Muscle of leg (tissue), 11 donors: ENCODE measurements around the gene MTX2. TPM values are rescaled to one million over a fixed set of nuclear protein-coding genes. Genes with fewer than 3 reads are reported as not detected.

Experiments used
- DNase-seq: peaks from one replicate; pipeline ENCODE4 v3.0.0; 2013
- H3K27ac ChIP-seq: one replicate; pipeline ENCODE4 v1.5.1; 2013; ENCODE audit warnings: mild to moderate bottlenecking, low read length, control low read depth
- H3K27me3 ChIP-seq: one replicate; pipeline ENCODE4 v1.6.1; 2013; ENCODE audit warnings: low read length; ENCODE audit not compliant: control insufficient read depth, insufficient read depth
- H3K36me3 ChIP-seq: one replicate; pipeline ENCODE4 v1.6.1; 2013; ENCODE audit warnings: low read length; ENCODE audit not compliant: control insufficient read depth, insufficient read depth
- H3K4me1 ChIP-seq: one replicate; pipeline ENCODE4 v1.6.1; 2013; ENCODE audit warnings: low read length; ENCODE audit not compliant: control insufficient read depth, insufficient read depth
- H3K4me3 ChIP-seq: one replicate; pipeline ENCODE4 v1.5.1; 2013; ENCODE audit warnings: low read length, control low read depth
- H3K9me3 ChIP-seq: replicated peaks from 2 replicates; pipeline ENCODE4 v1.6.1; 2013; ENCODE audit warnings: low read depth, low read length; ENCODE audit not compliant: control insufficient read depth
- WGBS: methylation state at CpG from one replicate; pipeline ENCODE4 v1.1.5; 2013; ENCODE audit warnings: missing lambda C conversion rate; ENCODE audit not compliant: insufficient coverage; 5-methylcytosine and 5-hydroxymethylcytosine counted together
- polyA plus RNA-seq, 8 donors: library from polyadenylated mRNA; unstranded; fragments of 120-200 nt; gene quantifications; one replicate each; pipeline versions ENCODE4 v1.2.1 to v1.2.3, GENCODE V29; 2013; ENCODE audit warnings: inconsistent platforms in 1 of 8, low replicate concordance in 1 of 8; ENCODE audit not compliant: insufficient read length in 8 of 8, insufficient read depth in 1 of 8
- total RNA-seq: library from RNA; stranded (reverse); fragments of 120-200 nt; gene quantifications from one replicate; pipeline ENCODE4 v1.2.4, GENCODE V29; 2013

Gene MTX2
- total and polyA plus RNA-seq, 9 donors: 36.8 to 64.5 (median 52.2) TPM

GRCh38 chr2:176385838-176386237 lies 116.6 kb downstream of the MTX2 start:
- DNase-seq: no peak
- no peaks in the 10 kb centered on the region for H3K36me3 ChIP-seq
- H3K4me1 ChIP-seq: no peaks in the 10 kb centered on the region
- no peak overlapping the region for H3K27ac ChIP-seq
- WGBS: 71% methylated on average over 1 of the region's 2 CpGs
- no peaks in the 10 kb centered on the region for H3K27me3 ChIP-seq
- no peaks in the 10 kb centered on the region for H3K9me3 ChIP-seq
- no peak overlapping the region for H3K4me3 ChIP-seq

Other genes with a start within 250 kb of the MTX2 start
- 0.18 TPM for gene EVX2, start 185.5 kb upstream of the MTX2 start, total RNA-seq
- gene EVX2, start 185.5 kb upstream of the MTX2 start, polyA plus RNA-seq: under 1 TPM; 0.03 to 0.14 (median 0.05) TPM
- gene HOXD13, start 176.7 kb upstream of the MTX2 start, total RNA-seq: 0.31 TPM
- gene HOXD13, start 176.7 kb upstream of the MTX2 start, polyA plus RNA-seq: under 1 TPM in 5 of 8 donors, not detected in 3; 0.05 to 0.45 (median 0.10) TPM
- not detected for gene HOXD12, start 169.6 kb upstream of the MTX2 start, total RNA-seq
- under 1 TPM in 1 of 8 donors, not detected in 7; 0.15 TPM for gene HOXD12, start 169.6 kb upstream of the MTX2 start, polyA plus RNA-seq
- 0.04 TPM for gene HOXD11, start 162.2 kb upstream of the MTX2 start, total RNA-seq
- 1 to 10 TPM in 2 of 8 donors, not detected in 6; 2.1 to 2.2 TPM for gene HOXD11, start 162.2 kb upstream of the MTX2 start, polyA plus RNA-seq
- gene HOXD10, start 152.7 kb upstream of the MTX2 start, total RNA-seq: 0.09 TPM
- gene HOXD10, start 152.7 kb upstream of the MTX2 start, polyA plus RNA-seq: 1 to 10 TPM in 2 of 8 donors, under 1 TPM in 4, not detected in 2; 0.05 to 4.6 (median 0.22) TPM
- gene HOXD9, start 146.7 kb upstream of the MTX2 start, total RNA-seq: 0.75 TPM
- gene HOXD9, start 146.7 kb upstream of the MTX2 start, polyA plus RNA-seq: 1 to 10 TPM; 1.7 to 8.8 (median 5.0) TPM
- gene HOXD8, start 139.7 kb upstream of the MTX2 start, total RNA-seq: 13.9 TPM
- 10 to 100 TPM; 15.3 to 39.3 (median 26.6) TPM for gene HOXD8, start 139.7 kb upstream of the MTX2 start, polyA plus RNA-seq
- gene HOXD4, start 117.9 kb upstream of the MTX2 start, total RNA-seq: 2.2 TPM
- gene HOXD4, start 117.9 kb upstream of the MTX2 start, polyA plus RNA-seq: 1 to 10 TPM; 3.2 to 8.1 (median 3.7) TPM
- 3.1 TPM for gene HOXD3, start 112.1 kb upstream of the MTX2 start, total RNA-seq
- gene HOXD3, start 112.1 kb upstream of the MTX2 start, polyA plus RNA-seq: 1 to 10 TPM in 6 of 8 donors, under 1 TPM in 2; 0.91 to 4.0 (median 1.7) TPM
- 0.71 TPM for gene HOXD1, start 80.8 kb upstream of the MTX2 start, total RNA-seq
- gene HOXD1, start 80.8 kb upstream of the MTX2 start, polyA plus RNA-seq: 1 to 10 TPM in 7 of 8 donors, under 1 TPM in 1; 0.57 to 3.3 (median 1.7) TPM